WTC11 (cell line): ENCODE measurements around the gene RNF7.

ENCODE experiments used
- NR1H2 ChIP-seq: sonication (generic); formaldehyde crosslinking; IDR thresholded peaks from 2 replicates; pipeline ENCODE4 v1.9.0; 2021; ENCODE audit warnings: mild to moderate bottlenecking, moderate library complexity, missing genetic modification reagents
- TF ChIP-seq, protein P1 (sequence below): sonication (generic); formaldehyde crosslinking; IDR thresholded peaks from 2 replicates; pipeline ENCODE4 v1.8.0; 2022; ENCODE audit warnings: mild to moderate bottlenecking, missing genetic modification reagents
- TF ChIP-seq, protein P2 (sequence below): fragments of 200-600 bp; IDR thresholded peaks from 2 replicates; pipeline ENCODE4 v1.8.0; 2022; ENCODE audit warnings: antibody characterized with exemption

GRCh38 chr3:141709126-141709770, 28.9 kb upstream of the RNF7 start:
- TF ChIP-seq, protein P1, sequence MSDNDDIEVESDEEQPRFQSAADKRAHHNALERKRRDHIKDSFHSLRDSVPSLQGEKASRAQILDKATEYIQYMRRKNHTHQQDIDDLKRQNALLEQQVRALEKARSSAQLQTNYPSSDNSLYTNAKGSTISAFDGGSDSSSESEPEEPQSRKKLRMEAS (CRISPR knock-in tag) = no peak
- TF ChIP-seq, protein P2, sequence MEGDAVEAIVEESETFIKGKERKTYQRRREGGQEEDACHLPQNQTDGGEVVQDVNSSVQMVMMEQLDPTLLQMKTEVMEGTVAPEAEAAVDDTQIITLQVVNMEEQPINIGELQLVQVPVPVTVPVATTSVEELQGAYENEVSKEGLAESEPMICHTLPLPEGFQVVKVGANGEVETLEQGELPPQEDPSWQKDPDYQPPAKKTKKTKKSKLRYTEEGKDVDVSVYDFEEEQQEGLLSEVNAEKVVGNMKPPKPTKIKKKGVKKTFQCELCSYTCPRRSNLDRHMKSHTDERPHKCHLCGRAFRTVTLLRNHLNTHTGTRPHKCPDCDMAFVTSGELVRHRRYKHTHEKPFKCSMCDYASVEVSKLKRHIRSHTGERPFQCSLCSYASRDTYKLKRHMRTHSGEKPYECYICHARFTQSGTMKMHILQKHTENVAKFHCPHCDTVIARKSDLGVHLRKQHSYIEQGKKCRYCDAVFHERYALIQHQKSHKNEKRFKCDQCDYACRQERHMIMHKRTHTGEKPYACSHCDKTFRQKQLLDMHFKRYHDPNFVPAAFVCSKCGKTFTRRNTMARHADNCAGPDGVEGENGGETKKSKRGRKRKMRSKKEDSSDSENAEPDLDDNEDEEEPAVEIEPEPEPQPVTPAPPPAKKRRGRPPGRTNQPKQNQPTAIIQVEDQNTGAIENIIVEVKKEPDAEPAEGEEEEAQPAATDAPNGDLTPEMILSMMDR = no peak
- TF ChIP-seq NR1H2 (CRISPR knock-in tag) = no peak
